K562 (cell line): ENCODE data around the gene MAST4. TPM values are rescaled to one million over a fixed set of nuclear protein-coding genes. Genes with fewer than 3 reads are reported as not detected.

Source experiments
- CBFB ChIP-seq: sonication (generic); formaldehyde crosslinking; IDR thresholded peaks from 2 replicates; pipeline ENCODE4 v1.4.0; 2020; ENCODE audit warnings: mild to moderate bottlenecking, missing genetic modification reagents
- CBX2 ChIP-seq: fragments of 200-600 bp; sonication (generic); IDR thresholded peaks from one replicate; pipeline ENCODE4 v1.6.1; 2012; ENCODE audit warnings: mild to moderate bottlenecking, low read length, inconsistent platforms; ENCODE audit not compliant: insufficient read depth, poor library complexity, severe bottlenecking
- CREB1 ChIP-seq, 2 experiments: sonication (generic) in 1 of 2; formaldehyde crosslinking in 1 of 2; IDR thresholded peaks; 2 replicates each; pipeline versions ENCODE4 v1.6.1 to v1.8.0; 2012 to 2022; ENCODE audit warnings: inconsistent platforms in 1 of 2, mild to moderate bottlenecking in 1 of 2, missing genetic modification reagents in 1 of 2, moderate library complexity in 1 of 2
- EP300 ChIP-seq: IDR thresholded peaks from 2 replicates; pipeline ENCODE4 v1.6.1; 2012; ENCODE audit warnings: low read length, improper control_type of control experiment
- ETV5 ChIP-seq: sonication (generic); formaldehyde crosslinking; IDR thresholded peaks from 2 replicates; pipeline ENCODE4 v1.4.0; 2020; ENCODE audit warnings: low read depth, mild to moderate bottlenecking, missing genetic modification reagents
- FOS ChIP-seq: IDR thresholded peaks from 3 replicates; pipeline ENCODE4 v1.6.1; 2011; ENCODE audit not compliant: insufficient read length; ENCODE audit errors: extremely low read depth
- GTF3C2 ChIP-seq: IDR thresholded peaks from 3 replicates; pipeline ENCODE4 v1.6.1; 2011; ENCODE audit warnings: borderline replicate concordance, mild to moderate bottlenecking, moderate library complexity; ENCODE audit not compliant: insufficient read length; ENCODE audit errors: extremely low read depth
- KDM4B ChIP-seq, 2 experiments: fragments of 450-650 bp in 1 of 2; sonication (generic) in 1 of 2; IDR thresholded peaks; 2 replicates each; pipeline ENCODE4 v1.6.1; 2016 to 2017; ENCODE audit warnings: borderline replicate concordance in 2 of 2, antibody characterized with exemption in 1 of 2, low read depth in 1 of 2, mild to moderate bottlenecking in 1 of 2
- L3MBTL2 ChIP-seq: fragments of 450-650 bp; IDR thresholded peaks from 2 replicates; pipeline ENCODE4 v1.6.1; 2016; ENCODE audit warnings: mild to moderate bottlenecking, moderate library complexity
- LCOR ChIP-seq: sonication (generic); formaldehyde crosslinking; IDR thresholded peaks from 2 replicates; pipeline ENCODE4 v1.8.0; 2022; ENCODE audit warnings: mild to moderate bottlenecking, missing genetic modification reagents
- MCM5 ChIP-seq: fragments of 450-650 bp; IDR thresholded peaks from 2 replicates; pipeline ENCODE4 v1.6.1; 2016; ENCODE audit warnings: low read depth
- MYNN ChIP-seq, 2 experiments: sonication (generic); formaldehyde crosslinking in 1 of 2; IDR thresholded peaks; 2 replicates each; pipeline versions ENCODE4 v1.5.0 to v1.6.1; 2016 to 2020; ENCODE audit warnings: antibody characterized with exemption in 1 of 2, missing genetic modification reagents in 1 of 2
- NCOR1 ChIP-seq: fragments of 450-650 bp; IDR thresholded peaks from 2 replicates; pipeline ENCODE4 v1.6.1; 2016; ENCODE audit warnings: mild to moderate bottlenecking, moderate library complexity
- RBM25 ChIP-seq: fragments of 200-400 bp; formaldehyde crosslinking; IDR thresholded peaks from 2 replicates; pipeline ENCODE4 v1.6.1; 2018; ENCODE audit warnings: low read length, low read depth, moderate library complexity; ENCODE audit not compliant: severe bottlenecking
- SNIP1 ChIP-seq: fragments of 450-650 bp; IDR thresholded peaks from 2 replicates; pipeline ENCODE4 v1.7.1; 2017; ENCODE audit warnings: low read depth, mild to moderate bottlenecking
- SRSF3 ChIP-seq: fragments of 200-400 bp; formaldehyde crosslinking; IDR thresholded peaks from 2 replicates; pipeline ENCODE4 v1.6.1; 2016; ENCODE audit warnings: mild to moderate bottlenecking, low read length, moderate library complexity; ENCODE audit not compliant: insufficient read depth
- TEAD4 ChIP-seq, 2 experiments: sonication (generic) in 1 of 2; formaldehyde crosslinking in 1 of 2; IDR thresholded peaks; 2 replicates each; pipeline versions ENCODE4 v1.6.1 to v1.8.0; 2012 to 2022; ENCODE audit warnings: borderline replicate concordance in 1 of 2, inconsistent platforms in 1 of 2, low read length in 1 of 2, mild to moderate bottlenecking in 1 of 2, missing genetic modification reagents in 1 of 2
- TOE1 ChIP-seq, 2 experiments: fragments of 450-650 bp in 1 of 2; sonication (generic) in 1 of 2; formaldehyde crosslinking in 1 of 2; IDR thresholded peaks; 2 replicates each; pipeline versions ENCODE4 v1.7.1 to v1.8.0; 2016 to 2022; ENCODE audit warnings: borderline replicate concordance in 2 of 2, mild to moderate bottlenecking in 2 of 2, antibody characterized with exemption in 1 of 2, inconsistent platforms in 1 of 2, low read depth in 1 of 2, missing genetic modification reagents in 1 of 2, moderate library complexity in 1 of 2
- ZBTB34 ChIP-seq: fragments of 250-450 bp; sonication (Bioruptor Pico); IDR thresholded peaks from 2 replicates; pipeline ENCODE4 v1.8.0; 2021; ENCODE audit warnings: mild to moderate bottlenecking, moderate library complexity
- ZBTB7A ChIP-seq: IDR thresholded peaks from 2 replicates; pipeline ENCODE4 v1.6.1; 2011; ENCODE audit warnings: low read depth, mild to moderate bottlenecking, low read length, moderate library complexity, borderline replicate concordance; ENCODE audit not compliant: control insufficient read depth
- ZNF175 ChIP-seq: fragments of 200-800 bp; sonication (Bioruptor generic); IDR thresholded peaks from 2 replicates; pipeline ENCODE4 v1.6.1; 2016; ENCODE audit warnings: low read depth, mild to moderate bottlenecking, missing genetic modification characterization, missing compliant biosample characterization
- ZNF232 ChIP-seq: sonication (generic); formaldehyde crosslinking; IDR thresholded peaks from 2 replicates; pipeline ENCODE4 v1.8.0; 2022; ENCODE audit warnings: mild to moderate bottlenecking, missing genetic modification reagents
- ZNF584 ChIP-seq: fragments of 200-800 bp; sonication (Bioruptor generic); IDR thresholded peaks from 2 replicates; pipeline ENCODE4 v1.6.1; 2016; ENCODE audit warnings: low read depth, mild to moderate bottlenecking, missing genetic modification characterization, missing compliant biosample characterization
- ZNF77 ChIP-seq: fragments of 250-450 bp; sonication (Bioruptor Pico); IDR thresholded peaks from 2 replicates; pipeline ENCODE4 v1.5.0; 2020
- ZNF780A ChIP-seq: fragments of 250-450 bp; sonication (Bioruptor Pico); IDR thresholded peaks from 2 replicates; pipeline ENCODE4 v1.5.0; 2021; ENCODE audit warnings: mild to moderate bottlenecking
- polyA plus RNA-seq, 8 experiments: library from polyadenylated mRNA; depleted of rRNA in 4 of 8; stranded (reverse) in 5 of 8; unstranded in 3 of 8; fragments of >200 nt; fragmentation: Nextera tagmentation in 2 of 8; fragmentation: Illumina TruSeq in 1 of 8; extraction: Ambion mirVana in 2 of 8; extraction: Trizol in 1 of 8; gene quantifications; 2 replicates each; pipeline versions ENCODE4 v1.2.1 to v1.2.3, GENCODE V29; 2011 to 2014; ENCODE audit warnings: inconsistent platforms in 1 of 8, missing spikeins in 1 of 8
- total RNA-seq, 7 experiments: library from RNA; depleted of rRNA in 6 of 7; stranded (reverse); fragments of >200 nt in 6 of 7; fragmentation: Illumina TruSeq in 2 of 7; extraction: Trizol in 2 of 7; gene quantifications; 2 replicates each; pipeline versions ENCODE4 v1.2.1 to v1.2.3, GENCODE V29; 2011 to 2021; ENCODE audit warnings: low replicate concordance in 1 of 7

MAST4 gene
- total and polyA plus RNA-seq, 9 of the 15 experiments (the other 6 are each of a cell fraction or from before 2014, with no cell fraction given) = 0.88 to 10.1 (median 5.2) TPM

GRCh38 chr5:67206929-67207328 lies 610.7 kb downstream of the MAST4 start (continued):
- TF ChIP-seq LCOR (CRISPR knock-in tag) (no peak), CBX2 (no peak), TEAD4 (IDR thresholded peaks at IDR 0.05; ENCODE audit: low read length) (peak; percentile 82), TEAD4 (CRISPR knock-in tag; IDR thresholded peaks at IDR 0.05; ENCODE audit: borderline replicate concordance) (no peak), MYNN (IDR thresholded peaks at IDR 0.05) (0 out of 2 replicates have a peak, but pooled peaks have one; percentile 25), MYNN (CRISPR knock-in tag; IDR thresholded peaks at IDR 0.05) (no peak), TOE1 (IDR thresholded peaks at IDR 0.05; ENCODE audit: borderline replicate concordance) (no peak), TOE1 (CRISPR knock-in tag; IDR thresholded peaks at IDR 0.05; ENCODE audit: borderline replicate concordance, low read depth) (no peak), GTF3C2 (no peak), ZNF232 (CRISPR knock-in tag) (no peak), L3MBTL2 (peak; percentile 42; the same call in 1 of the 2 replicates), RBM25 (no peak), CBFB (CRISPR knock-in tag) (peak; percentile 97), KDM4B (IDR thresholded peaks at IDR 0.05; ENCODE audit: borderline replicate concordance in 2 of 2, low read depth in 1 of 2) (no peak), ZNF175 (CRISPR knock-in tag) (no peak), ZNF780A (CRISPR knock-in tag) (no peak), ZBTB7A (no peak), SRSF3 (no peak), NCOR1 (peak; percentile 74), FOS (no peak), SNIP1 (no peak), CREB1 (IDR thresholded peaks at IDR 0.05) (peak; percentile 51; the same call in 1 of the 2 replicates), CREB1 (CRISPR knock-in tag; IDR thresholded peaks at IDR 0.05) (no peak), MCM5 (no peak), ZBTB34 (CRISPR knock-in tag) (no peak), EP300 (peak; percentile 70), ZNF77 (CRISPR knock-in tag) (no peak), ETV5 (CRISPR knock-in tag) (no peak), ZNF584 (CRISPR knock-in tag) (peak; percentile 41; the same call in 1 of the 2 replicates)
